ENCODE results near the gene RAB3B.
"Not testable (repeated sequence)": the region's sequence is repeated elsewhere in the genome, so short reads cannot be mapped to it uniquely, and the experiment has no call there.

Gene RAB3B

DNA sequence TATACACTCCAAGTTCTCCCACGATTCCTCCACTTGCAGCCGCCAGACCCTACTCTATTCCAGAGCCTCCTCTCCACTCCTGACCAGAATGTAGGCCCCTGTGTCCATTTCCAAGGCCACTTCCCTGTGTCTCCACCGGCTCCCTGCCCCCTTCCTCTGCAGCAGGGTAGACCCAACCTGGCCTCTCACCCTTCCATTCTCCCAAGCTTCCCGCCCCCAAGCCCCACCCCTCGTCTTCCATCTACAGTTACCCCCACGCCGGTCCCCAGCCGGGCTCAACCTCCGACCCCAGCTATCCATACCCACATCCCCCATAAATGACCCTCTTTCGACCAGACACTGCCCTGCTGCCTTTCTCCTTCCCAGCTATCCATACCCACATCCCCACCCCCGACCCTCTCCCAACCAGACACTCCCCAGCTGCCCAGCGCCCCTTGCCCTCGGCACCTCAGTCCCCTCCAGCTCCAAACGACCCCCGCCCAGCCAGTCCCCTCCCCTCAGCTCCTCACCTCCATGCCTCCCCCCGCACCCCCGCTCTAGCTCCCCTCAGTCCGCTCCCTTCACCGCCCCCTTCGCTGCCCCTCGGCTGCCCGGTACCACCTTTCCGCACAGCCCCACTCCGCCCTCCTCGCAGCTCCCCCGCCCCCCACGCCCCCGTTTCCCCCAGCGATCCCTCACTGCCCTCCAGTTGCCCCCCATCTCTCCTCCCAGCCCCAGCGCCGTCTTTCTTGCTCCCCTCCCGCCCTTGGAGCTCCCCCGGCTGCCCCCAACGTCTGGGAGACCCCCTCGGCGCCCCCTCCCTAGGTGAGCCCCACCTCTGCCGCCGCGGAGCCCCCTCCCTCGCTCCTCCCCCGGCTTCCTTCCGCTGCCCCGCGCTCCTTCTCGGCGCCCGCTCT is 670 bp downstream of the RAB3B start:
- no peak for DNase-seq (ENCODE audit: low spot score)

DNA sequence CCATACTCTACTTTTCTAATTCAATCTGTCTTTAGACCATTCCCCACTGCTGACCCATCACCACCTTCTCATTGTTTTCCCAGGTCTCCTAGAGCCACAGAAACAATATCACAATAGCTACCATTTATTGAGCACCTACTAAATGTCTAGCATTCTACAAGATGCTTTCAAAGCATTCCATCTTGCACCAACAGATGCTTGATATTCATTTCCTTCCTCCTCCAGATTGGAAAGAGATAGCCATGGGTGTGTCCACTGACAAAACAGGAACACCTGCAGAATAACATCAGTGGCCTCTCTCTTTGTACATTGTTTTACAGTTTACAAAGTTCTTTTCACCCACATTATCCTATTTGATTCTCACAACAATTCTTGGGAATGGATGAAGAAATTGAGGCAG is 2.2 kb downstream of the RAB3B start:
- DNase-seq (ENCODE audit: low spot score): no peak

DNA sequence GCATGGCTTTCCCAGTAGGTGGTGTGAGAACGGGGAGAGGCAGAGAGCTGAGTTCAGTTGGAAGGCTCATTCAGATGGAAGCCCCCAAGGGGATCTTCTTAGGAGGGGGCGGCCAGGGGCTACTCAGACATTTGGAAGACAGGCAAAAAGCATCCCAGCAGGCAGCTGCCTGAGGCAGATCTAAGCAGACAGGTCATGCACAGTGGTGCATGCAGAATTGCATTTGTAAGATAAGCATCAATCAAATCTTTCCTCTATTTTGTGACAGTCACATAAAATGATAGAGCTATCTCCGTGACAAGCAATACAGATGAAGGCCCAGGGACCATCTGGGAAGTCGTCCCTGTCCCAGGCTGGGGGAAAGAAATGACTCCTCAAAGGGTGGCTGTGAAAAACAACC is 3.8 kb downstream of the RAB3B start:
- DNase-seq (ENCODE audit: low spot score): no peak

DNA sequence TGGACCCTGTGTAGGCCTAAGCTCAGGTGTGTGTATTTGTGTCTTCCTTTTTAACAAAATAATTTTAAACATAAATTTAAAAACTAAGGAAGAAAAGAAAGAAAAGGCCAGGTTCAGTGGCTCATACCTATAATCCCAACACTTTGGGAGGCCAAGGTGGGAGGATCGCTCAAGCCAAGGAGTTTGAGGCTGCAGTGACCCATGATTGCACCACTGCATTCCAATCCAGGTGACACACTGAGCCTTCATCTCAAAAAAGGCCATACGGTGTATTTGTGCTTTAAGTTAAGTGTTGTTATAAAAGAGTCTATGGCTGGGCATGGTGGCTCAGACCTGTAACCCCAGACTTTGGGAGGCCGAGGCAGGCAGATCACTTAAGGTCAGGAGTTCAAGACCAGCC is 8.3 kb downstream of the RAB3B start:
- no peak for DNase-seq (ENCODE audit: low spot score)

DNA sequence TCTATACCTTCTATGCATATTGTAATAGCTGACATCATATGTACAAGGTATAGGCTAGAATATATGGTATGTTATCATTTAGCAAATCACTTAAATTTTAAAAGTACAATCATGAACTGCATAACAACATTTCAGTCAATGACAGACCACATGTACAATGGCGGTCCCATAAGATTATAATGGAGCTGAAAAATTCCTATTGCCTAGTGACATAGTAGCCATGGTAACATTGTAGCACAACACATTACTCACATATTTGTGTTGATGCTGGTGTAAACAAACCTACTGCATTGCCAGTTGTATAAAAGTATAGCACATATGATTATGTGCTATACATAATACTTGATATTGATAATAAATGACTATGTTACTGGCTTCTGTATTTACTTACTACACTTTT is 8.9 kb downstream of the RAB3B start:
- no peak for DNase-seq (ENCODE audit: low spot score)

DNA sequence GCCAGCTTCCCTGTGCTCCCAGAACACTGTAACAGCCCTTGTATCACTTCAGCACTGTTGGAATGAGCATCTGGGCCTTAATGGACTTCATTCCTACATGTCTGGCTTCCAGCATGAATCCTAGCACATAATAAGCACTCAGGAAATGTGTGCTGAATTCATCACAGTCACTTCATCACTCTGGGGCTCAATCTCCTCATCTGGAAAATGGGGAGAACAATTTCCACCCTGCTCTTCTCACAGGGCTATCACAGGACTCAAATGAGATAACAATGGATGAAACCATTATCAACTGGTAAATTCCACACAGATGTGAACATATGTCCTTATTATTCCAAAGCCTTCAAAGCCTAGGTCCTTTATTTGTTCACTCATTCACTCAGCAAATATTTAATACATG is 12.4 kb downstream of the RAB3B start:
- no peak for DNase-seq (ENCODE audit: low spot score)

DNA sequence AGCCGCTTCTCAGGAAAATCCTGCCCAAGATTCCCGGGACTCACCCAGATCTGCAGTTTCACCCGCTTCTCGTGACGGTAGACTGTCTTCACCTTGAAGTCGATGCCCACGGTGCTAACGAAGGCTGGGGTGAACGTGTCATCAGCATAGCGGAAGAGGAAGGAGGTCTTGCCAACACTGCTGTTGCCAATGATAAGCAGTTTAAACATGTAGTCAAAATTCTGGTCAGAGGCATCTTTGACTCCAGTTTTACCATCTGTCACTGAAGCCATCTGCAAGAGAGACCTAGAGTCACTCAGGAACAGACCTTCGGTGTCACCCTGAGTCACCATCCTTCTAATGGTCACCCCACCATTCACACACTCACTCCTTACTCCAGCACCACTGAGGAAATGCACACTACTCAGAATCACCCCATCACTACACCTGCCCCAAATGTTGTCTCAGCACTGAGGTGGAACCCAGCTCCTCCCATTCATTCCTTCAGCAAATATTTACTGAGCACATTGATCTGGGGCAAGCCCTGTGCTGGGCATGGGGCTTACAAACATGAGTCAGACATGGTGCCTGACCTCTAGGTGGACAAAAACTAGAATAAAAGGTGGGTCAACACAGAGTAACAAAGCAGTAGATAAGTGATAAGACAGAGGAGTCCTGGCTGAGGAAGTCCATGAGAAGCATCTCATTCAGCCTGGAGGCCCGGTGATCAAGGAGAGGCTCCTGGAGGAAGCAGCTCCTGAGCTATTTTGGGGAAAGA is 13.5 kb downstream of the RAB3B start:
- DNase-seq (ENCODE audit: low spot score): no peak

DNA sequence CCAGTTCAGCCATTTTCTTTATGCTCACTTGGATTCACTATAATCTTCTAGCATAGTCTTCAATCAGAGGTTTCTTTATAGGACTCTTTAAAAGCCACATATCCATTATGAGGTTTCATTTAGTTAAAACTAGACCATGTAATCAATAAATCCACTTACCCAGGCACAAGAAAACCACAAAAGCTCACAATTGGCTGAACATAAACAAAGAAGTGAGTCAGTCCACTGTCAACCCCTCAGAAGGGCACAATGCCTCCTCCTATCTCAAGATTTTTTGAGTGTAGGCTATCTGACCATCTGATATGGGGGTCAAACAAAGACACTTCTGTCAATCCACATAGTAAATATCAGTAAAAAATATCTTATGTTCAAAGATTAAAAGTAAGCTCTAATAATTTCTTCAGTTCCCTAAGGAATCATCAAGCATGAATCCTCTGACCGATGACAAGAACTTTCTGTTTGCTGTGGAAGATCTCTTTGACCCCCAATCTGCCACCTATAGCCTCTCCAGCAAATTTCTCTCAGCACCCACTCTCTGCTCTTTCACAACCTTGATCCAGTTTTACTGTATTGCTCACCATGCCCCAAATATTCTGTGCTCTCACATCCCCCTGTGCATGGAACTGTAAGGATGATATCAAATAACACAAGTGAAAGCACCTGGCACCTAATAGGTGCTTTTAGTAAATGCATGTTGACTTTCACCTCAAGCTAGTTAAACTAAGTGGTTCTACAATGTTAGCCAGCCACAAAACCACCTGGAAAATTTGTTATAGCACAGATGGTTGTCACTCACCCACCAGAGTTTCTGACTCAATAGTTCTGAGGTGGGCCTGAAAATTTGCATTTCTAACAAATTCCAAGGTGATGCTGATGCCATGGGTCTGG is 16.7 kb downstream of the RAB3B start:
- no peak for DNase-seq (ENCODE audit: low spot score)

DNA sequence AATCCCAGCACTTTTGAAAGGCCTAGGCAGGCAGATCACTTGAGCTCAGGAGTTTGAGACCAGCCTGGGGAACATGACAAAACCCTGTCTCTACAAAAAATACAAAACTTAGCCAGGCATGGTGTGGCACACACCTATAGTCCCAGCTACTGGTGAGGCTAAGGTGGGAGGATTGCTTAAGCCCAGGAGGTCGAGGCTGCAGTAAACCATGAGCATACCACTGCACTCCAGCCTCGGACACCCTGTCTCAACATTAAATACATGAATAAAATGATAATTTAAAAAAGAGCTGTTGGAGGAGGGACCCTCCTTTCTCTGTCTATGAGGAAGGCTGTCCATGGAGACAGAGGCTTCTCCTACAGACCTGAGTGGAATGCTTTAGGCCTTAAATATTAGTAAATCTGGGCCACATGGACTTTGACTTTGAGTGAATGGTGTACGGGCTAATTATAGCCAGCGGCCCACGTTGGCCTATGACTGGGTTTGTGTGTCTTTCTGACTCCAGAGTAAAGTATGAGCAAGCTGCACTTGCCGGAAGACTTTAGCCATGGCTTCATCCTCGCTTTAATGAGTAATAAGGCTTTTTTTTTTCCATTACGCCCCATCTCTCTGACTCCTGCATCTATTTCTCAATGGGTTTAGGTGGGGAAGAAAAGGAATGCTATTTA is 21.3 kb downstream of the RAB3B start:
- no peak for DNase-seq (ENCODE audit: low spot score)

DNA sequence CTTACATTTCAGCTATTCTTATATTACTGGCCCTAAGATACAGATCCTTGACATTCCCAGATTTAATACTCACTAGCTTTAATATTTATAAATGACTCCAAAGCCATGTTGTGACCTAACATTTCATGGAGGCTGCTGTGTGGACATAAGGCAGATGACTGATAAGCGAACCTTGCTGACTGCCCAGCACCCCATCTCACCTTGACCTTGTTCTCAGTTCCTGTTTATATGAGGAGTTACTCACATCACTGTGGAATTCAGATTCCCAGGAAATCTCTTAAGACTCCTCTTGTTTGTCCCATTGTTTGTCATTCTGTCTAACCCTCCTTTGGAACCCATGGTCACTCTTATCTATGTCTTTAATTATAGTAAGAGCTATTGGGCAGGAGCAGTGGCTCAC is 21.9 kb downstream of the RAB3B start:
- no peak for DNase-seq (ENCODE audit: low spot score)

DNA sequence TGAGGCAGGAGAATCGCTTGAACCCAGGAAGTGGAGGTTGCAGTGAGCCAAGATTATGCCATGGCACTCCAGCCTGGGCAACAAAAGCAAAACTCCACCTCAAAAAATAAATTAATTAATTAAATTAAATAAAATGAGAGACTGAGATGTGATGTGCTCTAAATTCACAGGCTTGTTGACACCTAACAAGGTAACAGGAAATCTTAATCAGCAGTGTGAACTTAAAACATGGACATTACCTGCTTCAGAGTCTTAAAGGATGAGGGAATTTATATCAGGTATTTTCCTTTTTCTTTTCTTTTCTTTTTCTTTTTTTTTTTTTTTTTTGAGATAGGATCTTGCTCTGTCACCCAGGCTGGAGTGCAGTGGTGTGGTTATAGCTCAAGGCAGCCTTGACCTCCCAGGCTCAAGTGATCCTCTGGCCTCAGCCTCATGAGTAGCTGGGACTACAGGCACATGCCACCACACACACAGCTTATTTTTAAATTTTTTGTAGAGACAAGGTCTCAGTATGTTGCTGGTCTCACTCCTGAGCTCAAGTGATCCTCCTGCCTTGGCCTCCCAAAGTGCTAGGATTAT is 23.2 kb downstream of the RAB3B start:
- not testable (repeated sequence) for DNase-seq (ENCODE audit: low spot score)

DNA sequence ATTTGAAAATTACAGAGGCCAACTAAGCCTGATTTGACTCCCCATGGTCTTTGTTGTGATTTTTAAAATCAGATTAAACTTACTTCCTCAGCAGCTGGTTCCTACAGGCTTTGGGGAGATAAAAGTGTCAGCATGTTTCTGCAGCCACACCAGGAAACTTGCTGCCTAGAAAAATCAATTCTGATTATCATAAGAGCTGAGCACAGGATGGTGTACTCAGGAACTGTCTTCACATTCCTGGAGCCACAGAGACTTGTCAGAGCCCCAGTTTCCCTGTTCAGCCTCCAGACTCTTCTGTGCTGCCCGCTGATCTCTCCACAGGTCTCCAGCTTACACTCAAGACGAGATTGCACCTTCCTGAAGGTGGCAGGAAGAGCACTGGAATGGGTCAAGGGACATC is 23.9 kb downstream of the RAB3B start:
- DNase-seq (ENCODE audit: low spot score): no peak

DNA sequence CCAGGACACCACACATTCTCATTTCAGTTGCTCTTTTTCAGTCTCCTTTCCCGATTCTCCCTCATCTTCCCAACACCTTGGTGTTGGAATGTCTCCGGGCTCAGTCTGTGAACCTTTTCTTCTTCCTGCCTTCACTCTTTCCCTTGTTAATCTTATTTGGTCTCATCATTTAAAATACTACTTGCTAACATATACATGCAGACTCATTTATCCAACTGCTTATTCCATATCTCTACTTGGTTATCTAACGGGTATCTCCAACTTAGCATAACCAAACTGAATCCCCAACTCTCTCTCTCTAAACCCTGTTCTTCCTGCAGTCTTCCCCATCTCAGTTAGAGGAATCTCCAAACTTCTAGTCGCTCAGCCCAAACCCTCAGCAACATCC is 26.2 kb downstream of the RAB3B start:
- DNase-seq (ENCODE audit: low spot score): no peak

DNA sequence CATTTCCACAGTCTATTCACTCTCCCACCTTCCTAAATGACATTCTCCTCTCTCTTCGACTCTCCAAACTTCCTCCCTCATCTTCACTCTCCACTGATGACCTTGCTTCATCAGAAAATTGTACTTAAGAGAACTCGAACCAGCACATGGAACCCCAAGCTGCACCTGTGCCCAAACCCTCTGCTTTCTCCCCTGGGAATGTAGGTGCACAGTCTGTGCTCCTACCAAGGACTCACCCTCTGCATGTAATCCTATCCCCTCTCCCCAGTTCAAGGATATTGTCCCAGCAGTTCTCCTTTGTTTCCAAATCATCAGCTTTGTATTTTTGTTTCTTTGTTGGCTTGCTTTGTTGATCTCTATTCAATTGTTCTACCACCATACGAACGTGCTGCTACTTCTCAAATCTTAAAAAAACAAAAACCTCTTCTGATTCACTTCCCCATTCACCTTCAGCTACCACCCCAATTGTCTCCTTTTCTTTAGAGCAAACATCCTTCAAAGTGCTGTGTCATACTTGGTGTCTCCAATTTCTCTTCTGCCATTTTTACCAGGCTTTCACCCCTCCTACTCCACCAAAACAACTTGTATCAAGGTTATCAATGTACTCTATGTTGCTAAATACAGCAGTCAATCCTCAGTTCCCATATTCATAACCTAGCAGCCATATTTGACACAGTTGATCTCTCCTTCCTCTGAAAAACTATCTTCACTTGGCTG is 26.8 kb downstream of the RAB3B start:
- no peak for DNase-seq (ENCODE audit: low spot score)

DNA sequence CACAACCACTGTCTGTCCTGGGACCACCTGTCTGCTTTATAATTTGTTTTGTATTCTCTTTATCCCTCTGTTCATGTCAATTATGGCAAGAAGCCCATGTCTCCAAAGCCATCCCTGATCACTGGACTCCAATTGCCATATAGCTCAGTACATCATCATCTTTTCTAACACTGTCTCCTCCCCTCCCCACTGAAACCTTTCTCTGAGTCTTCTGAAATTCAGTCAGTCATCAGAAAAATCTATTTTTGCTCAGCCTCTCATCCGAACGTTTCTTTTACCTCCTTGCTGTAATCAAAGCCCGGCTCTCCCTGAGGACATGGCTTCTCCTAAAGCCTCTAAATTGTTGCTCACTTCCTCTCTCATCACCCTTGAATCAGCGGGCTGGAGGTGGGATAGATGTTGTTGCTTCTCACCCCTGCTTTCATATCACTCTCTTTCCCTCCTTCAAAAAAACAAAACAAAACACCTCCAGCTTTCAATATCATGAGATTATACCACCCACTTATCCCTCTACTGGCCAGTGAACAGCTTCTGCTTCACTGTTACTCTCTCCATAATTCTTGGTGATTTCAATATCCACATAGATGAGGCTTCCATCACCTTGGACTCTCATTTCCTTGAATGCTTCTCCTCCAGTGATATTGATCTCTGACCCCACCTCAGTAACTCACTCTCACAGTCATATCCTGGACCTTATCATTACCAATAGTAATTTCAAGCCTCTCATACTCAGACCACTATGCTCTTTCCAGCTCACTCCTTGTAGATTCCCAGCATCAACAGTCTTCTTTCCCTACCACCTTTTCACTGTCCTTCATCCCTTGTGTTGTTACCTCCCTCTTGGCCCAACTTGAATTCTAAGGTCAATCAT is 27.8 kb downstream of the RAB3B start:
- no peak for DNase-seq (ENCODE audit: low spot score)

DNA sequence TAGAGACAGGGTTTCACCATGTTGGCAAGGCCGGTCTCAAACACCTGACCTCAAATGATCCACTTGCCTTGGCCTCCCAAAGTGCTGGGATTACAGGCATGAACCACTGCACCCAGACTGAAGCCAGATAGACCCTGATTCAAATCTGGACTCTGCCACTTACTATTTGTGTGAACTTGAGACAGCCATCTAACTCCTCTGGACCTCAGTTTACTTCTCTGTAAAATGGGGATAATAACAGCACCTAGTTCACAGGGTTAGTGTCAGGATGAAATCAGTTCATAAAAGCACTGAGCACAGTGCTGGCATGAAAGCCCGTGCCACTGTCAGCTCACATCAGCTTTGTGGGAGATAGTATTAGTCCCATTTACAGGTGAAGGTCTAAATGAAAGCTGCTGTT is 28.5 kb downstream of the RAB3B start:
- DNase-seq (ENCODE audit: low spot score): no peak

DNA sequence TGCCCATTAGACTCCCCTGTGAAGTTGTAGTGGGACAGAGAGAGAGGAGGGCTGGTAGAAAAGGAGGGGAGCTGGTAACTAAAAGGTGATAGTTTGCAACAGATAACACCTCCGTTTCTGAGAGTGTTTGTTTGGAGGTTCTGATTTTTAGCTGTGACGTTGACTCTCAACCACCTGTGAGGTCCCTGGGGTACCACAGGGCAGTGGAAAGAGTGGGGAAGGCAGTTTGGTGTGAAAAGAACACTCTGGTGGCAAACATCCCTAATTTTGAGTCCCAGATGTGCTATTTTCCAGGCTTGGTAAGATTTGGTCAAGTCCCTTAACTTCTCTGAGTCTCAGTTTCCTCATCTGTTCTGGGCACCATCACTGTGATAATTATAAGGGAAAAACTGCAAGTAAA is 29.3 kb downstream of the RAB3B start:
- DNase-seq (ENCODE audit: low spot score): no peak

DNA sequence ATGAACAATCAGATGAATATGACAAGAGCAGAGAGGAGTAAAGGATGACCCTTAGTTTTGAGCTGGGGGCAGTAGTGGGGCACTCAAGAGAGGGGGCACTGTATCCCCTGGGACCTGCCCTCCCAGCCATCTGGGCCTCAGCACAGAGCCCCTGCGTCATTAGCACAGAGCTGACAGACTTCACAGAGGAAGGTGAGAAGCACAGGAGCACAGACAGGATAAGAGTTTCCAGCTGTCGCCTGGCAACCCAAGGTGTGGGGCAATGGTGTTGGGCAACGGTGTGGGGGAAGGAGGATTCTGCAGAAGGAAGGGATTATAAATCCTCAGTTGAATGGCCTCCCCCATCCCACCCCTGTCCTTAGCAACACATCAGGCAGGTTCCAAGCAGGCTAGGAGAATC is 30.2 kb downstream of the RAB3B start:
- no peak for DNase-seq (ENCODE audit: low spot score)

DNA sequence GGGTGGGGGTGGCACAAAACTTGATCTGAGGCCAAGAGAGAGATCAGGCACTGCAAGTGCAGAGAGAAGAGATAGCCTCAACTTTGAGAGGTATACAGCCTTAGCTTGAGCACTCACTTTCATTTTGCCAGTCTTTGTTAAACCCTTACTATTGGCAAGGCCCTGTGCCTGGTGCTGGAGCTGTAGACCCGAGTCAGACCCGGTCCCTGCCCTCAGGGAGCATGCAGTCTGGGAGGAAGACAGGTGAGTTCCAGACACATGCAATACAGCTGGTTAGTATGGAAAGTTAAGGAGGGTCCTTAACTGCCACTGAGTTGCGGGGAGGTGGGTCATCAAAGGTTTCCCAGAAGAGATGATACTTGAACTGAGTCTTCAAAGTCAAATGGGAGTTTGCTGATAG is 31.7 kb downstream of the RAB3B start:
- DNase-seq (ENCODE audit: low spot score): no peak

DNA sequence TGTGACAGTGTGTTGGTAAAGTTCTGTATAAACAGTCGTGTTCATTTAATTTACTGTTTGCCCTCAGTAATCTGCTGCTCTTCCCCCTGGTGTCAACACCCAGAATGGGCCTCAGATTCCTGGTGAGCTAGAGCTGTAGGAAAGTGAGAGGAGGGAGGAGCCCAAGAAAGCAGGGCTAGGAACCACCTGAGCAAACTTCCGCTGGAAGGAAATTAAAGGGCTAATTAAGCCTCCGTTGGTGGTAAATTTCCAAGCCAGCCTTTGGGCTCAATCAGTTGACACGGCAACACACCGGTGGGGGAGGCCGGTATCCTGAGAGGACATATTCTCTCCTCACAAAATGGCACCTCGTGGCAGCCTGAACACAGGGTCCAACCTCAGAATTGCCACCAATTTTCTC is 32.9 kb downstream of the RAB3B start:
- DNase-seq (ENCODE audit: low spot score): no peak
